Superior temporal gyrus (tissue), 1 donor: ENCODE results near the gene DNAH1.

Experiments used
- DNase-seq: peaks from one replicate; pipeline ENCODE4 v3.0.0-alpha.2; 2016; ENCODE audit errors: extremely low spot score

Gene DNAH1

DNA sequence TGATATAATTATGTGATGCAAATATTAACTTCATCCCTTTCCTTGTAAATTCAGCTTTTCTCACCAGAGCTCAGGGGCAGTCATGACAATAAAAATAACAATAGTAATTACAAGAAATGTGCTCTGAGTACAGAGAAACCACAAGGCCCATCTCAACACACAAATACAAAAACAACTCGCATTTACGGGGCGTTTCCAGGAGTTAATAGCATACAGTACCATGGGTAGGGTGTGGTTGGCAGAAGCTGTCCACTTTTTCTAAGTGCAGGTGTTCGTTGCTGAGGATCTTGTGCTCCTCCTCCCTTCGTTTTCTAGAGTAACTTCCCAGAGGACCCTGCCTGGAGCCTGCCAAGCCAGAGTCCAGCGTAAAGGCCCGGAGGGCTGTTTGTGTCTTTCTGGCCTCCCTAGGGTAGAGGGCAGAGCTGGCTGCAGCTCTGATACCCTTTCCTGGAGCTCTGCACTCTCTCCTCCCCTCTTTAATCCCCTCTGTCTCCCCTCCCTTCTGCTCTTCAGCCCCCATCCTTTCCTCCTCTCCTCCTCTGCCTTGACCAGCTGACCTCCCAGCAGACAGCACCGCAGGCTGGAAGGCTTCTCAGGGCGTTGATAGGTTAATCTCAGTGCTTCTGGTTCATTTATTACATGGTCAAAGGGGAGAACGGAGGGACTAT lies 117.3 kb downstream of the DNAH1 start:
- DNase-seq, result no peak

- no peak for DNase-seq
Measured at GRCh38 chr3:52433996-52434479, 117.9 kb downstream of the DNAH1 start.

GRCh38 chr3:52434491-52435115 lies 118.5 kb downstream of the DNAH1 start:
- no peak for DNase-seq

GRCh38 chr3:52435246-52436101 lies 119.4 kb downstream of the DNAH1 start:
- no peak for DNase-seq

DNA sequence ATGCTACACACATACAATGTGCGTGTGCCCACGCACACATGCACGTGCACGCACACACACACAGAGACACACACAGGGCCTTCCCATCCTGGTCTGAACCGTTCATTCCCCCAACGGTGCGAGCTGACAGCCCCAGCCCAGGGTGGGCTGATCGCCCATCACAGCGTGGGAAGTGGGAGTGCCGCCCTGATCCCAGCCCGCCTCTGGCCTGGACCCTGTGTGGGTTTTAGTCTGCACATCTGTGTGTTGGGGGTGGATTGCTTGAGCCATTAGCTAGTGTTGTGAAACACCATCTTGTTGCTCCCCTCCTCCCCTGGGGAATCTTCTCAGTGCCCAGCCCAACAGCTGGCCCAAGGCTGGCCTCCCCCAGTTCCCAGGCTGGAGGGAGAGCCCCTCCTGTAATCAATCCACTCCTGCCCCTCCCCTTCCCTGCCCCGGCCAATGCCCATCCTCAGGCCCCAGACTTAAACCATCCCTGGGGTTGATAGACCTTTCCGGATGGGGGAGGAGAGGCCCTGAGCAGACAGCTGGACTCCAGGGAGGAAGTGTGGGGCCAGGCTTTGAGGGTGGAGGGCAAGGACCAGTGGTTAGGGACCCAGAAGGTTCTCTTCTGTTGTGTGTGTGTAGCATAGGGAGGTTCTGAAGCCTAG lies 120.5 kb downstream of the DNAH1 start:
- no peak for DNase-seq

GRCh38 chr3:52437326-52438103 lies 121.4 kb downstream of the DNAH1 start:
- DNase-seq, result no peak

DNA sequence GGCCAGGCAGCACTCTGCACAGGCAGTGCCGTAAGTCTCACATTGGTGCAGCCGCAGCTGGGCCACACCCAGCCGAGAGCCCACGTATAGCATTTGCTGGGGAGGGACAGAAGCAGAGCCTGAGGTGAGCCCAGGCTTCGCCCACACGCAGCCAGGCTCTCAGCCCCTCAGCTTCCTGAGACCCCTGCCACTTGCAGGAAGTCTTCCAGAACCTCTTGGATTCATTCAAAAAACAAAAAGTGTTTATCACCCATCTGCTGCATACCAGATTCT lies 121.9 kb downstream of the DNAH1 start:
- DNase-seq, result no peak

DNA sequence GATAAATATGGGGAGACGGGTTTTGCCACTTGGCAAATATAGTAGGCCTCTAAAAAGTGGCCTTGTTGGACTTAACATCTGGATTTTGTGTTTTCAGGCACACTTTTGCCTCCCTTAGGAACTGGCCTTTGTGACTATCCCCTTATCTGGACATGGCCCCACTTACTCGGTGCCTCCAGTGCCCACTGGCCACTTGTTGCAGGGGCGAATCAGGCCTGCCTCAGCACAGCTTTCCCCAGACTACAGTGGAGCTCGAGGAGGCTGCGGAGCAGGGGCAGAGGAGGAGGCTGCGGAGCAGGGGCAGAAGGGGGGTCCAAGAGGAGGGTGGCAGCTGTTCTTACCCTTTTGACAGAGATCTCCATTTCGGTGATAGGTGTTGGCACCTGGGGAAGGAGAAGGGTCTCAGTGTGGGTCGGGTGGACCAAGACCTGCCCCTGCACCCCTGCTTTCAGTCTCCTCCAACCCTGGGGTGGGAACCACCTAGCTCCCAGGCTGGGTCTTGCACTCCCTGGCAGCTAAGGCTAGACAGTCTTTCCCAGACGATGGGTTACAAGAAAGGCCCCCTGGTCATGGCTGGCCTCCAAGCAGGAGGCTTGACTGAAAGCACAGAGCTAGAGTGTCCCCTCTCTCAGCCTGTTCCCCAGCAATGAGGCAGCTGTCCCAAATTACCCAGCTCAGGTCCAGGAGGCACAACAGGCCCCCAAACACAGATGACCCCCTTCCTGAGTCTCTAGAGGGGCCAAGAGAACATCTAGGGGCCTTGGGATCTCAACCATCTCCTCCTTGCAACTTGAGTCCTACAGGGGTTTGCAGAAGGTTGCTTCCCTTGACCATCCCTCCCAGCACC lies 122.7 kb downstream of the DNAH1 start:
- no peak for DNase-seq

DNA sequence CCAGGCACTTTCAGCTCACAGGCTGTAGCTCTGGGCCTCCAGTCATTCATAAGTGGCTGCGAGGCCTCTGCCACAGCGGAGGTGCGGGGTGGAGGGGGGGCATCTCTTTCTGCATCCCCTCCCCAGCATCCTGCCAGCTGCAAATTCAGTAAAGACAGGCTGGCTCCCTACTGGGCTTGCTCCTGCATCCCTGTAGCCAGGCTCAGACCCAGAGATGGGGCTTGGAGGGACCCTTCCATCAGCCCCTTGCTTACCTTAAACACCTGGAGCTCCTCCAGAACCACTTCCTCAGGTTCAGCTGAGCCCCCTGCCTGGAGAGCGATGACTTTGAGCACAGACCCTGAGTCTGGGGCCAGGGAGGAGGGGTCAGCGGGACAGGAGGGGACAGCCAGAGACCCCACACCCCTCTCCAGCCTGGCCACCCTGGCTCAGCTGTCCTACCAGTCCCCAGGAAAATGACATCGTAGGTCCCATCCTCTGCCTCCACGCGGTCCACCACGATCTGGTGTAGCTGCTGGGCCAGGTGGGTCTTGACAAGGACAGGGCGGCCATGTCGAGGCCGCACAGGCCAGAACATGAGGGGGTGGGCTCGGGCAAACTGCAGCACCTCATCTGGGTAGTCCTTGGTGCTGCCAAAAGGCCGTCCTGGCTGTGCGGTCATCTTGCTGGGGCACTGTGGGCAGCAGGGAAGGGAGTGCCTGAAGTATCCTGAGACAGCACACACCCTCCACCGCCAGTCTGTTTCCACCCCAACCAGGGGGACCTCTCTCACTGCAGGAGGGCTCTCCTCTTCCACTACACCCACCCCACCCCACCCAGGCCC lies 123.5 kb downstream of the DNAH1 start:
- DNase-seq, result no peak

GRCh38 chr3:52440249-52440551 lies 124.1 kb downstream of the DNAH1 start:
- DNase-seq, result no peak

- no peak for DNase-seq
Measured at GRCh38 chr3:52440671-52441070, 124.6 kb downstream of the DNAH1 start.

GRCh38 chr3:52441091-52441771 lies 125.1 kb downstream of the DNAH1 start:
- DNase-seq, result no peak

GRCh38 chr3:52441772-52442332 lies 125.7 kb downstream of the DNAH1 start:
- DNase-seq, result no peak

DNA sequence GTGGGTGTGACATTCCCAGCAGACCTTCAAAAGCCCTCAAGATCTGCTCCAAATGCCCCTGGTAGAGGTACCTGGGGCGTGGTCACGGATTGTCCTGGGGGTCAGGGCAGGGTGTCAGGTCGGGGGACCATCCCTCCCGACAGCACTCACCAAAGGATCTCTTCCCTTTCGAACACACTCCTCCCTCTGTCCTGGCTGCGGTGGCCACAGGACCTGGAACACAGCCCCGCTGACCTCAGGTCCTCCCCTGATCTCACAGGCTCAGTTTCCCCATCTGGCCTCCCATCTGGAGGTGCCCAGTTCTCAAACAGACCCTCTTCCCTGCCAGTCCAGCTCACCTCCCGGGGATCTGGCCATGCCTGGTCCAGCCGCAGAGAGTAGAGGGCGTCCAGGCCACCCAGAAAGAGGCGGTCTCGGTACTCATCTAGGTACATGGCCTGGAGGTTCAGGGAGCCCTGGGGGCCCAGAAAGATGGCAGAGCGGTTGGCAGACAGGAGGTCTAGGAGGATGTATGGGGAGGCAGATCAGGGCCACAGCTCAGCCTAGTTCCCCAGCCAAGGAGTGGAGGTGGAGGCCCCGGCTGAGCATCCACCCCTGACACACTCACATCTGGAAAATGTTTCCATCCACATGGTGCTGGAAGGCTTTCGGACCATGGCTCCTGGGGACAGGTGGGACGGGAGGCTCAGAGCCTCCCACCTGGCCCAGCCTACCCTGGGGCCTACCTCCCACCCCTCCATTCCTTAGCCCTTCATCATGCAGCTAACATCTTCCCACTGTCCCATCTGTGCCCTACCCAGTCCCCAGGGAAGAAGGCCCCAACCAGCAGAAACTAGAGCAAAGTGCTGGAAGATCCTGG lies 126.5 kb downstream of the DNAH1 start:
- DNase-seq, result no peak

DNA sequence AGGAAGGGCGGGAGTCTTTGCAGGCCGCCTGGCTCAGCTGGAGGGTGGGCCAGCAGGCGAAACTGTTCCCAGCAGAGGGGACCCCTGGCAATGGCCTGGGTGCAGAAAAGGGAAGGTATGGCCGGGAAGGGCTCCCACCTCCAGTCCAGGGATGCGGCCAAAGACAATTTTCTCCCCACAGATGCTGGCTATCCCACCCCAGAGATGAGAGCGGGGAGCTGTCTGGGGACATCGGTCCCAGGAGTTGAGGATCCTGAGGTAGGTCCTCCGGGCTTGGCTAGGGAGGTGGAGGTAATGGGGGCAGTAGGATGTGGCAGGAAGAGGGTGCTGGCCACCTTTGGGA lies 127.1 kb downstream of the DNAH1 start:
- DNase-seq, result no peak

- no peak for DNase-seq
Measured at GRCh38 chr3:52443791-52444687, 127.9 kb downstream of the DNAH1 start.
